Panc1 (cell line): ENCODE measurements around the gene SZT2. TPM values are rescaled to one million over a fixed set of nuclear protein-coding genes. Genes with fewer than 3 reads are reported as not detected.
"Not testable (repeated sequence)": the region's sequence is repeated elsewhere in the genome, so short reads cannot be mapped to it uniquely, and the experiment has no call there.

Experiments
- ATAC-seq: fragments of 200-7000 bp; cut with Tn5 transposase; 2 replicates; pipeline ENCODE4 v1.9.1; 2020; ENCODE audit warnings: mild to moderate bottlenecking, moderate library complexity
- BruUV-seq: library from RNA; stranded (reverse); fragments of 400-500 nt; replicated peaks from 2 replicates; lab custom pipeline; 2021; lab: Mats Ljungman, UMichigan
- CTCF ChIA-PET: fragments of 300-600 bp; sonication (Branson Sonifier 250); formaldehyde crosslinking; loops from one replicate; lab custom pipeline; 2022; ENCODE audit warnings: antibody characterized with exemption; lab: Charles Lee
- POLR2A ChIA-PET: fragments of 300-600 bp; sonication (Branson Sonifier 250); formaldehyde crosslinking; loops from one replicate; lab custom pipeline; 2022; ENCODE audit warnings: antibody characterized with exemption; lab: Charles Lee
- DNase-seq: peaks from one replicate; pipeline ENCODE4 v3.0.0-alpha.2; 2010; ENCODE audit warnings: low read depth, low spot score
- H3K27ac ChIP-seq: 2 replicates; pipeline ENCODE4 v1.5.1; 2011; ENCODE audit warnings: mild to moderate bottlenecking, low read length, inconsistent platforms
- H3K27me3 ChIP-seq: fragments of 200-500 bp; sonication (Bioruptor generic); 2 replicates; pipeline ENCODE4 v1.6.0; 2014; ENCODE audit warnings: low read length, inconsistent platforms; ENCODE audit not compliant: control insufficient read depth, insufficient read depth
- H3K36me3 ChIP-seq: fragments of 200-500 bp; sonication (Bioruptor generic); 2 replicates; pipeline ENCODE4 v1.5.1; 2014; ENCODE audit warnings: inconsistent platforms, mild to moderate bottlenecking, low read length, moderate library complexity; ENCODE audit not compliant: control insufficient read depth, insufficient read depth
- H3K4me1 ChIP-seq: 2 replicates; pipeline ENCODE4 v1.5.1; 2011; ENCODE audit warnings: inconsistent platforms, mild to moderate bottlenecking, low read length, moderate library complexity; ENCODE audit not compliant: control insufficient read depth, insufficient read depth
- H3K4me3 ChIP-seq, 2 experiments: 2 replicates each; pipeline ENCODE4 v1.5.1; 2011 to 2012; ENCODE audit warnings: low read depth in 2 of 2, low read length in 2 of 2, mild to moderate bottlenecking in 2 of 2, inconsistent platforms in 1 of 2, moderate library complexity in 1 of 2
- H3K9me3 ChIP-seq: fragments of 200-500 bp; sonication (Bioruptor generic); 2 replicates; pipeline ENCODE4 v1.5.1; 2014; ENCODE audit warnings: low read depth, mild to moderate bottlenecking, inconsistent platforms, low read length, moderate library complexity; ENCODE audit not compliant: control insufficient read depth, insufficient read depth
- CTCF ChIP-seq: fragments of 450-650 bp; IDR thresholded peaks from 2 replicates; pipeline ENCODE4 v1.5.1; 2017; ENCODE audit warnings: mild to moderate bottlenecking
- POLR2AphosphoS5 ChIP-seq: IDR thresholded peaks from 2 replicates; pipeline ENCODE4 v1.6.1; 2012; ENCODE audit warnings: mild to moderate bottlenecking, low read depth, low read length, moderate library complexity
- REST ChIP-seq, 2 experiments: IDR thresholded peaks; 2 replicates each; pipeline ENCODE4 v1.6.1; 2011 to 2012; ENCODE audit warnings: low read depth in 2 of 2, control low read depth in 1 of 2, low read length in 1 of 2, mild to moderate bottlenecking in 1 of 2, moderate library complexity in 1 of 2; ENCODE audit not compliant: insufficient read depth in 1 of 2
- SIN3A ChIP-seq: IDR thresholded peaks from 2 replicates; pipeline ENCODE4 v1.6.1; 2012; ENCODE audit warnings: low read depth, mild to moderate bottlenecking, low read length, moderate library complexity, borderline replicate concordance; ENCODE audit not compliant: insufficient read depth
- TCF7L2 ChIP-seq: IDR thresholded peaks from 2 replicates; pipeline ENCODE4 v1.6.1; 2011; ENCODE audit warnings: mild to moderate bottlenecking, low read depth, low read length, inconsistent platforms
- in situ Hi-C: cut with HindIII; loops from 2 replicates; pipeline ENCODE4 v1.10.0; 2016; ENCODE audit warnings: low sequenced_read_pairs, low pct_unique_long_range_greater_than_20kb
- intact Hi-C: fragments of 100-400 bp; cut with micrococcal nuclease; formaldehyde crosslinking; loops from one replicate; pipeline ENCODE4 v1.10.0; 2022; ENCODE audit not compliant: unreplicated experiment
- total RNA-seq: library from RNA; stranded (reverse); gene quantifications from one replicate; pipeline ENCODE4 v1.2.1, GENCODE V29; 2021; ENCODE audit not compliant: unreplicated experiment

SZT2 gene
- total RNA-seq, 1 experiment from 2014 or later, result 40.2 TPM

DNA sequence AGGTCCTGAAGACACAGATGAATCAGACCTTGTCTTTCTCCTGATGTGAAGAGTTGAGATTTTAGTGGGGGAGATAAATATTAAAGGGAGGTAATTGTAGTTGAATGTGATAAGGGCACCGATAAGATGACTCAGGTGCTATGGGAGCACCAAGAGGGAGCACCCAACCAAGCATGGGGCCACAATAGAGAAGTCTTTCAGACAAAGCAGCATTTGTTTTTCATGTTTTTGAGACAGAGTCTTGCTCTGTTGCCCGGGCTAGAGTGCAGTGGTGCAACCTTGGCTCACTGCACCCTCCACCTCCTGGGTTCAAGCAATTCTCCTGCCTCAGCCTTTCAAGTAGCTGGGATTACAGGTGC is 16.2 kb downstream of the SZT2 start:
- ChIA-PET CTCF (no interaction called here), POLR2A (no interaction called here)
- in situ Hi-C loops (no loop called here), intact Hi-C loops (no loop called here)
- Histone ChIP-seq H3K4me1 (no peaks in the 10 kb centered on the region), H3K4me3 (no peak overlapping the region), H3K27ac (no peak overlapping the region), H3K27me3 (no peaks in the 10 kb centered on the region), H3K9me3 (no peaks in the 10 kb centered on the region), H3K36me3 (no peaks in the 10 kb centered on the region; the same call in 1 of the 2 replicates)
- ATAC-seq, result no peak
- no peak for DNase-seq
- TF ChIP-seq CTCF (no peak), REST (IDR thresholded peaks at IDR 0.05; ENCODE audit: insufficient read depth in 1 of 2, low read depth in 2 of 2, low read length in 1 of 2) (no peak), SIN3A (no peak), POLR2AphosphoS5 (no peak), TCF7L2 (no peak)
- BruUV-seq, result no TSS peak

- no peak for DNase-seq
- BruUV-seq, result no TSS peak
- Histone ChIP-seq H3K36me3 (no peaks in the 10 kb centered on the region; the same call in 1 of the 2 replicates), H3K9me3 (no peaks in the 10 kb centered on the region), H3K27me3 (no peaks in the 10 kb centered on the region), H3K4me1 (no peaks in the 10 kb centered on the region), H3K27ac (no peak overlapping the region), H3K4me3 (no peak overlapping the region)
- intact Hi-C loops, result loop anchor here (5.0 kb wide), 1 partner anchor 183 kb away; no protein-coding TSS in a partner anchor
- no peak for ATAC-seq
- in situ Hi-C loops, result no loop called here
- CTCF ChIA-PET, result no interaction called here
- POLR2A ChIA-PET, result no interaction called here
- TF ChIP-seq TCF7L2, result no peak
- TF ChIP-seq CTCF, result no peak
- TF ChIP-seq SIN3A, result no peak
- TF ChIP-seq POLR2AphosphoS5, result no peak
- no peak for TF ChIP-seq REST (IDR thresholded peaks at IDR 0.05; ENCODE audit: insufficient read depth in 1 of 2, low read depth in 2 of 2, low read length in 1 of 2)
Measured at GRCh38 chr1:43410571-43410970, 20.9 kb downstream of the SZT2 start.

DNA sequence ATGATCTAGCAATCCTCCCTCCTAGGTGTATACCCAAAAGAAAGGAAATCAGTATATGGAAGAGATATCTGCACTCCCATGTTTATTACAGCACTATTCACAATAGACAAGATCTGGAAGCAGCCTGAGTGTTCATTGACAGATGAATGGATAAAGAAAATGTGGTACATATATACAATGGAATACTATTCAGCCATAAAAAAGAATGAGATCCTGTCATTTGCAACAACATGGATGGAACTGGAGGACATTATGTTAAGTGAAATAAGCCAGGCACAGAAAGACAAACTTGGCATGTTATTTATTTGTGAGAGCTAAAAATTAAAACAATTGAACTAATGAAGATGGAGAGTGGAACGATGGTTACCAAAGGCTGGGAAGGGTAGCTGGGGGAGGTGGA is 23.7 kb downstream of the SZT2 start:
- H3K27me3 ChIP-seq, H3K9me3 ChIP-seq, H3K27ac ChIP-seq, H3K4me1 ChIP-seq, H3K36me3 ChIP-seq, in situ Hi-C loops, DNase-seq, H3K4me3 ChIP-seq, BruUV-seq, ATAC-seq, CTCF ChIA-PET, POLR2A ChIA-PET: not testable (repeated sequence)
- intact Hi-C loops, result loop anchor here (5.0 kb wide), 1 partner anchor 186 kb away; no protein-coding TSS in a partner anchor
